ENCODE results near the gene RAF1.

GRCh38 chr3:12633108-12633507 lies 30.8 kb downstream of the RAF1 start:
- no peak for TF ChIP-seq POLR2AphosphoS5 (IDR thresholded peaks at IDR 0.05; ENCODE audit: low read depth, low read length)
- TF ChIP-seq, protein P1, sequence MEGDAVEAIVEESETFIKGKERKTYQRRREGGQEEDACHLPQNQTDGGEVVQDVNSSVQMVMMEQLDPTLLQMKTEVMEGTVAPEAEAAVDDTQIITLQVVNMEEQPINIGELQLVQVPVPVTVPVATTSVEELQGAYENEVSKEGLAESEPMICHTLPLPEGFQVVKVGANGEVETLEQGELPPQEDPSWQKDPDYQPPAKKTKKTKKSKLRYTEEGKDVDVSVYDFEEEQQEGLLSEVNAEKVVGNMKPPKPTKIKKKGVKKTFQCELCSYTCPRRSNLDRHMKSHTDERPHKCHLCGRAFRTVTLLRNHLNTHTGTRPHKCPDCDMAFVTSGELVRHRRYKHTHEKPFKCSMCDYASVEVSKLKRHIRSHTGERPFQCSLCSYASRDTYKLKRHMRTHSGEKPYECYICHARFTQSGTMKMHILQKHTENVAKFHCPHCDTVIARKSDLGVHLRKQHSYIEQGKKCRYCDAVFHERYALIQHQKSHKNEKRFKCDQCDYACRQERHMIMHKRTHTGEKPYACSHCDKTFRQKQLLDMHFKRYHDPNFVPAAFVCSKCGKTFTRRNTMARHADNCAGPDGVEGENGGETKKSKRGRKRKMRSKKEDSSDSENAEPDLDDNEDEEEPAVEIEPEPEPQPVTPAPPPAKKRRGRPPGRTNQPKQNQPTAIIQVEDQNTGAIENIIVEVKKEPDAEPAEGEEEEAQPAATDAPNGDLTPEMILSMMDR (IDR thresholded peaks at IDR 0.05) = no peak
